ENCODE data around the gene E4F1.
"Not testable (repeated sequence)": the region's sequence is repeated elsewhere in the genome, so short reads cannot be mapped to it uniquely, and the experiment has no call there.

The E4F1 gene

GRCh38 chr16:2195322-2196161 lies 27.8 kb upstream of the E4F1 start:
- ATAC-seq (ENCODE audit: low read depth) (peak; percentile 28), DNase-seq (ENCODE audit: low spot score in 2 of 2) (no peak)
- Mint-ChIP-seq H3K27me3 (peaks cover 17% of the 10 kb centered on the region), H3K4me1 (peaks cover 8% of the 10 kb centered on the region), H3K4me3 (peak overlapping the region; percentile 64), H3K9me3 (no peaks in the 10 kb centered on the region), H3K36me3 (no peaks in the 10 kb centered on the region), H3K27ac (no peak overlapping the region)

- Mint-ChIP-seq H3K27me3 (peaks cover 17% of the 10 kb centered on the region), H3K9me3 (no peaks in the 10 kb centered on the region), H3K36me3 (no peaks in the 10 kb centered on the region), H3K27ac (no peak within 1 kb of the TSS), H3K4me1 (peaks cover 8% of the 10 kb centered on the region), H3K4me3 (peak within 1 kb of the TSS; percentile 79)
- ATAC-seq (ENCODE audit: low read depth) (peak; percentile 53), DNase-seq (ENCODE audit: low spot score in 2 of 2) (no peak)
Observed at GRCh38 chr16:2196162-2196980, 27.0 kb upstream of the E4F1 start, which contains the start of gene CASKIN1. TSS of gene CASKIN1 (minus strand) at chr16:2196605. CDS start at chr16:2196432, 173 bp downstream.

- Mint-ChIP-seq H3K27me3 (peaks cover 17% of the 10 kb centered on the region), H3K4me3 (peak overlapping the region; percentile 79), H3K36me3 (no peaks in the 10 kb centered on the region), H3K4me1 (peaks cover 8% of the 10 kb centered on the region), H3K9me3 (no peaks in the 10 kb centered on the region), H3K27ac (no peak overlapping the region)
- ATAC-seq (ENCODE audit: low read depth) (no peak), DNase-seq (ENCODE audit: low spot score in 2 of 2) (no peak)
Observed at GRCh38 chr16:2196981-2197511, 26.3 kb upstream of the E4F1 start.

GRCh38 chr16:2197765-2198164 lies 25.6 kb upstream of the E4F1 start:
- Mint-ChIP-seq H3K27ac (no peak overlapping the region), H3K9me3 (no peaks in the 10 kb centered on the region), H3K4me1 (peaks cover 8% of the 10 kb centered on the region), H3K4me3 (peak overlapping the region; percentile 41), H3K27me3 (peaks cover 12% of the 10 kb centered on the region), H3K36me3 (no peaks in the 10 kb centered on the region)
- DNase-seq (ENCODE audit: low spot score in 2 of 2) (no peak), ATAC-seq (ENCODE audit: low read depth) (no peak)

GRCh38 chr16:2198283-2198682 lies 25.1 kb upstream of the E4F1 start:
- H3K4me1 Mint-ChIP-seq, result peaks cover 8% of the 10 kb centered on the region
- H3K9me3 Mint-ChIP-seq, result no peaks in the 10 kb centered on the region
- H3K4me3 Mint-ChIP-seq, result peak overlapping the region; percentile 39
- no peaks in the 10 kb centered on the region for H3K36me3 Mint-ChIP-seq
- ATAC-seq (ENCODE audit: low read depth), result no peak
- H3K27ac Mint-ChIP-seq, result no peak overlapping the region
- peaks cover 12% of the 10 kb centered on the region for H3K27me3 Mint-ChIP-seq
- no peak for DNase-seq (ENCODE audit: low spot score in 2 of 2)

- no peaks in the 10 kb centered on the region for H3K36me3 Mint-ChIP-seq
- no peak overlapping the region for H3K4me3 Mint-ChIP-seq
- DNase-seq (ENCODE audit: low spot score in 2 of 2) (no peak), ATAC-seq (ENCODE audit: low read depth) (no peak)
- no peaks in the 10 kb centered on the region for H3K9me3 Mint-ChIP-seq
- peaks cover 10% of the 10 kb centered on the region for H3K27me3 Mint-ChIP-seq
- H3K4me1 Mint-ChIP-seq, result peaks cover 12% of the 10 kb centered on the region
- H3K27ac Mint-ChIP-seq, result no peak overlapping the region
Observed at GRCh38 chr16:2199095-2199494, 24.3 kb upstream of the E4F1 start.

- no peak overlapping the region for H3K4me3 Mint-ChIP-seq
- H3K4me1 Mint-ChIP-seq, result peaks cover 16% of the 10 kb centered on the region
Observed at GRCh38 chr16:2199621-2200139, 23.7 kb upstream of the E4F1 start.

GRCh38 chr16:2200313-2200712 lies 23.1 kb upstream of the E4F1 start:
- no peak for DNase-seq (ENCODE audit: low spot score in 2 of 2)
- H3K4me1 Mint-ChIP-seq, result peaks cover 13% of the 10 kb centered on the region
- ATAC-seq (ENCODE audit: low read depth), result no peak

More at GRCh38 chr16:2199621-2200139, 23.7 kb upstream of the E4F1 start:
- ATAC-seq (ENCODE audit: low read depth) (no peak), DNase-seq (ENCODE audit: low spot score in 2 of 2) (no peak)
- peaks cover 9% of the 10 kb centered on the region for H3K27me3 Mint-ChIP-seq
- no peaks in the 10 kb centered on the region for H3K9me3 Mint-ChIP-seq
- H3K27ac Mint-ChIP-seq, result no peak overlapping the region
- H3K36me3 Mint-ChIP-seq, result no peaks in the 10 kb centered on the region

GRCh38 chr16:2203119-2203688 lies 20.2 kb upstream of the E4F1 start:
- not testable (repeated sequence) for ATAC-seq (ENCODE audit: low read depth); DNase-seq (ENCODE audit: low spot score in 2 of 2); H3K9me3 Mint-ChIP-seq; H3K36me3 Mint-ChIP-seq; H3K27me3 Mint-ChIP-seq
- Mint-ChIP-seq H3K4me3 (peak overlapping the region; percentile 52), H3K4me1 (peaks cover 21% of the 10 kb centered on the region), H3K27ac (peak overlapping the region; percentile 43)

More at GRCh38 chr16:2200313-2200712, 23.1 kb upstream of the E4F1 start:
- H3K9me3 Mint-ChIP-seq, result no peaks in the 10 kb centered on the region
- H3K36me3 Mint-ChIP-seq, result no peaks in the 10 kb centered on the region
- H3K4me3 Mint-ChIP-seq, result no peak overlapping the region
- peaks cover 5% of the 10 kb centered on the region for H3K27me3 Mint-ChIP-seq
- no peak overlapping the region for H3K27ac Mint-ChIP-seq

GRCh38 chr16:2204416-2205103 lies 18.8 kb upstream of the E4F1 start:
- Mint-ChIP-seq H3K27ac (peak overlapping the region; percentile 91), H3K4me3 (peak overlapping the region; percentile 91), H3K9me3 (no peaks in the 10 kb centered on the region), H3K27me3 (no peaks in the 10 kb centered on the region), H3K4me1 (peaks cover 21% of the 10 kb centered on the region), H3K36me3 (peaks cover 11% of the 10 kb centered on the region)
- no peak for ATAC-seq (ENCODE audit: low read depth)
- DNase-seq (ENCODE audit: low spot score in 2 of 2), result no peak

GRCh38 chr16:2205104-2205966 lies 18.1 kb upstream of the E4F1 start, which contains the start of gene MLST8:
TSS of gene MLST8 (plus strand) at chr16:2205454. CDS start at chr16:2206086, 632 bp downstream.
- peaks cover 21% of the 10 kb centered on the region for H3K4me1 Mint-ChIP-seq
- DNase-seq (ENCODE audit: low spot score in 2 of 2) (peak; percentile 95 to 96), ATAC-seq (ENCODE audit: low read depth) (peak; percentile 81)
- peaks cover 11% of the 10 kb centered on the region for H3K36me3 Mint-ChIP-seq
- peak within 1 kb of the TSS; percentile 91 for H3K4me3 Mint-ChIP-seq
- H3K9me3 Mint-ChIP-seq, result no peaks in the 10 kb centered on the region
- H3K27ac Mint-ChIP-seq, result peak within 1 kb of the TSS; percentile 91
- H3K27me3 Mint-ChIP-seq, result no peaks in the 10 kb centered on the region

GRCh38 chr16:2205967-2206313 lies 17.5 kb upstream of the E4F1 start:
- peaks cover 11% of the 10 kb centered on the region for H3K36me3 Mint-ChIP-seq
- H3K4me3 Mint-ChIP-seq, result peak overlapping the region; percentile 91
- no peak for DNase-seq (ENCODE audit: low spot score in 2 of 2)
- peaks cover 21% of the 10 kb centered on the region for H3K4me1 Mint-ChIP-seq
- no peak for ATAC-seq (ENCODE audit: low read depth)
- no peaks in the 10 kb centered on the region for H3K9me3 Mint-ChIP-seq
- H3K27me3 Mint-ChIP-seq, result no peaks in the 10 kb centered on the region
- H3K27ac Mint-ChIP-seq, result peak overlapping the region; percentile 91

All from memory B cell (primary cell).